ENCODE measurements around the gene LAMA5. TPM values are rescaled to one million over a fixed set of nuclear protein-coding genes. Genes with fewer than 3 reads are reported as not detected.

LAMA5 gene
- total and polyA plus RNA-seq, 2 experiments from 2014 or later = 71.3 to 252 TPM

GRCh38 chr20:62281161-62281933 is 85.8 kb downstream of the LAMA5 start:
- Histone ChIP-seq H3K27me3 (no peaks in the 10 kb centered on the region), H3K4me3 (no peak overlapping the region), H3K79me2 (peaks cover 3% of the 10 kb centered on the region), H3K4me2 (no peak overlapping the region), H3K27ac (no peak overlapping the region), H4K20me1 (ENCODE audit: insufficient read depth, poor library complexity, severe bottlenecking) (peaks cover 4% of the 10 kb centered on the region), H3K9me3 (ENCODE audit: low read depth) (no peaks in the 10 kb centered on the region), H3K36me3 (replicated peaks; ENCODE audit: insufficient read depth, low read depth) (no peaks in the 10 kb centered on the region), H3K4me1 (ENCODE audit: insufficient read depth) (no peaks in the 10 kb centered on the region), H2AFZ (no peak overlapping the region), H3K9me2 (replicated peaks; ENCODE audit: insufficient read depth) (no peaks in the 10 kb centered on the region)
- no peak for DNase-seq (ENCODE audit: low spot score)
- WGBS (ENCODE audit: low lambda C conversion rate, missing lambda C conversion rate) = 96% methylated on average over 31 of the region's 31 CpGs
- TF ChIP-seq EZH2 (IDR thresholded peaks at IDR 0.05; ENCODE audit: borderline replicate concordance) = no peak
- no peak for TF ChIP-seq CTCF (IDR thresholded peaks at IDR 0.05; ENCODE audit: poor library complexity)
- no peak for TF ChIP-seq EZH2phosphoT487 (IDR thresholded peaks at IDR 0.05; ENCODE audit: low read depth, severe bottlenecking, unreplicated experiment)

- peaks cover 8% of the 10 kb centered on the region for H4K20me1 ChIP-seq (ENCODE audit: insufficient read depth, poor library complexity, severe bottlenecking)
- DNase-seq (ENCODE audit: low spot score) = no peak
Observed at GRCh38 chr20:62280303-62280702, 86.8 kb downstream of the LAMA5 start.

GRCh38 chr20:62277253-62277652 is 89.9 kb downstream of the LAMA5 start:
- no peak for DNase-seq (ENCODE audit: low spot score)
- H3K4me3 ChIP-seq = no peak overlapping the region
- WGBS (ENCODE audit: low lambda C conversion rate, missing lambda C conversion rate) = 89% methylated on average over 13 of the region's 13 CpGs
- TF ChIP-seq EZH2 (IDR thresholded peaks at IDR 0.05; ENCODE audit: borderline replicate concordance) (no peak), CTCF (IDR thresholded peaks at IDR 0.05; ENCODE audit: poor library complexity) (no peak), EZH2phosphoT487 (IDR thresholded peaks at IDR 0.05; ENCODE audit: low read depth, severe bottlenecking, unreplicated experiment) (no peak)
- no peaks in the 10 kb centered on the region for H3K36me3 ChIP-seq (replicated peaks; ENCODE audit: insufficient read depth, low read depth)
- no peak overlapping the region for H3K4me2 ChIP-seq
- no peaks in the 10 kb centered on the region for H3K9me3 ChIP-seq (ENCODE audit: low read depth)
- H3K27ac ChIP-seq = no peak overlapping the region
- peaks cover 3% of the 10 kb centered on the region for H3K79me2 ChIP-seq
- H3K27me3 ChIP-seq = no peaks in the 10 kb centered on the region
- no peaks in the 10 kb centered on the region for H3K9me2 ChIP-seq (replicated peaks; ENCODE audit: insufficient read depth)
- no peaks in the 10 kb centered on the region for H3K4me1 ChIP-seq (ENCODE audit: insufficient read depth)
- H4K20me1 ChIP-seq (ENCODE audit: insufficient read depth, poor library complexity, severe bottlenecking) = peaks cover 8% of the 10 kb centered on the region
- H2AFZ ChIP-seq = no peak overlapping the region

More at GRCh38 chr20:62280303-62280702, 86.8 kb downstream of the LAMA5 start:
- 92% methylated on average over 4 of the region's 4 CpGs for WGBS (ENCODE audit: low lambda C conversion rate, missing lambda C conversion rate)
- Histone ChIP-seq H3K36me3 (replicated peaks; ENCODE audit: insufficient read depth, low read depth) (no peaks in the 10 kb centered on the region), H3K9me3 (ENCODE audit: low read depth) (no peaks in the 10 kb centered on the region), H3K9me2 (replicated peaks; ENCODE audit: insufficient read depth) (no peaks in the 10 kb centered on the region), H3K4me2 (no peak overlapping the region), H3K27ac (no peak overlapping the region), H3K27me3 (no peaks in the 10 kb centered on the region), H3K4me1 (ENCODE audit: insufficient read depth) (no peaks in the 10 kb centered on the region), H3K4me3 (no peak overlapping the region), H3K79me2 (peaks cover 3% of the 10 kb centered on the region), H2AFZ (no peak overlapping the region)
- no peak for TF ChIP-seq CTCF (IDR thresholded peaks at IDR 0.05; ENCODE audit: poor library complexity)
- TF ChIP-seq EZH2 (IDR thresholded peaks at IDR 0.05; ENCODE audit: borderline replicate concordance) = no peak
- no peak for TF ChIP-seq EZH2phosphoT487 (IDR thresholded peaks at IDR 0.05; ENCODE audit: low read depth, severe bottlenecking, unreplicated experiment)
